Suppressor macrophage treated with lipopolysaccharide for 1 hour (primary cell): ENCODE data around the gene HIGD2A.

Experiments used
- DNase-seq, 3 donors: peaks; one replicate each; pipeline ENCODE4 v3.0.0-alpha.2; 2020 to 2022

Gene HIGD2A

GRCh38 chr5:176369934-176370711 lies 18.4 kb upstream of the HIGD2A start:
- no peak for DNase-seq

- DNase-seq, result peak; percentile 65 to 77 (median 74)
Observed at GRCh38 chr5:176371621-176372539, 16.7 kb upstream of the HIGD2A start.

GRCh38 chr5:176373100-176373818 lies 15.3 kb upstream of the HIGD2A start:
- DNase-seq, result peak in 2 of 3 donors; percentile 10 to 20

- DNase-seq, result no peak
Observed at GRCh38 chr5:176379881-176380280, 8.7 kb upstream of the HIGD2A start.

GRCh38 chr5:176381423-176381822 lies 7.1 kb upstream of the HIGD2A start:
- DNase-seq, result no peak

GRCh38 chr5:176381979-176382378 lies 6.6 kb upstream of the HIGD2A start:
- DNase-seq, result no peak

GRCh38 chr5:176382721-176383120 lies 5.8 kb upstream of the HIGD2A start:
- DNase-seq, result no peak

GRCh38 chr5:176383248-176383905 lies 5.2 kb upstream of the HIGD2A start:
- no peak for DNase-seq

- no peak for DNase-seq
Observed at GRCh38 chr5:176383961-176384360, 4.6 kb upstream of the HIGD2A start.

- no peak for DNase-seq
Observed at GRCh38 chr5:176384366-176384930, 4.1 kb upstream of the HIGD2A start.

- DNase-seq, result no peak
Observed at GRCh38 chr5:176384991-176385390, 3.6 kb upstream of the HIGD2A start.

- DNase-seq, result no peak
Observed at GRCh38 chr5:176386491-176386890, 2.1 kb upstream of the HIGD2A start.

- no peak for DNase-seq
Observed at GRCh38 chr5:176387384-176387925, 1.1 kb upstream of the HIGD2A start.

- DNase-seq, result peak in 2 of 3 donors; percentile 19 to 20
Observed at GRCh38 chr5:176388003-176388443, 528 bp upstream of the HIGD2A start.

- DNase-seq, result no peak
Observed at GRCh38 chr5:176389135-176390123, 878 bp downstream of the HIGD2A start.

- no peak for DNase-seq
Observed at GRCh38 chr5:176391479-176391878, 2.9 kb downstream of the HIGD2A start.

GRCh38 chr5:176391999-176392398 lies 3.4 kb downstream of the HIGD2A start:
- peak; percentile 59 to 64 (median 64) for DNase-seq

GRCh38 chr5:176392526-176392925 lies 4.0 kb downstream of the HIGD2A start:
- DNase-seq, result no peak

- no peak for DNase-seq
Observed at GRCh38 chr5:176394096-176394495, 5.5 kb downstream of the HIGD2A start.

- DNase-seq, result no peak
Observed at GRCh38 chr5:176394881-176395675, 6.5 kb downstream of the HIGD2A start.
